RWPE2 (cell line): ENCODE data around the gene KANSL2.
"Not testable (repeated sequence)": the region's sequence is repeated elsewhere in the genome, so short reads cannot be mapped to it uniquely, and the experiment has no call there.

Experiments
- ATAC-seq: fragments of 200-7000 bp; cut with Tn5 transposase; 3 replicates; pipeline ENCODE4 v1.9.1; 2021; ENCODE audit warnings: low read depth
- DNase-seq: peaks from one replicate; pipeline ENCODE4 v3.0.0-alpha.2; 2020; ENCODE audit warnings: low spot score
- H3K27ac ChIP-seq: fragments of 450-650 bp; 2 replicates; pipeline ENCODE4 v1.5.1; 2017; ENCODE audit warnings: mild to moderate bottlenecking; ENCODE audit not compliant: poor library complexity, severe bottlenecking
- H3K27me3 ChIP-seq: fragments of 250-450 bp; sonication (Bioruptor Pico); 2 replicates; pipeline ENCODE4 v1.5.1; 2021; ENCODE audit warnings: mild to moderate bottlenecking, moderate library complexity; ENCODE audit not compliant: insufficient read depth, poor library complexity, severe bottlenecking
- H3K36me3 ChIP-seq: fragments of 250-450 bp; sonication (Bioruptor Pico); 2 replicates; pipeline ENCODE4 v1.5.1; 2020; ENCODE audit warnings: low read depth, mild to moderate bottlenecking, moderate library complexity
- H3K4me1 ChIP-seq: fragments of 250-450 bp; sonication (Bioruptor Pico); 2 replicates; pipeline ENCODE4 v1.5.1; 2021; ENCODE audit warnings: mild to moderate bottlenecking, moderate library complexity; ENCODE audit not compliant: insufficient read depth, poor library complexity, severe bottlenecking
- H3K4me3 ChIP-seq: fragments of 250-450 bp; sonication (Bioruptor Pico); 2 replicates; pipeline ENCODE4 v1.5.1; 2021; ENCODE audit warnings: mild to moderate bottlenecking, moderate library complexity; ENCODE audit not compliant: severe bottlenecking
- H3K9me3 ChIP-seq: fragments of 250-450 bp; sonication (Bioruptor Pico); 2 replicates; pipeline ENCODE4 v1.5.1; 2021; ENCODE audit warnings: mild to moderate bottlenecking, moderate library complexity; ENCODE audit not compliant: severe bottlenecking
- CTCF ChIP-seq: fragments of 450-650 bp; IDR thresholded peaks from one replicate; pipeline ENCODE4 v1.5.1; 2017; ENCODE audit warnings: mild to moderate bottlenecking, moderate library complexity; ENCODE audit not compliant: poor library complexity, severe bottlenecking

The KANSL2 gene

GRCh38 chr12:48630346-48630745, 51.7 kb downstream of the KANSL2 start:
- ATAC-seq (no peak), DNase-seq (no peak)
- no peak overlapping the region for H3K4me3 ChIP-seq
- H3K9me3 ChIP-seq, result no peaks in the 10 kb centered on the region
- H3K4me1 ChIP-seq, result no peaks in the 10 kb centered on the region
- no peak overlapping the region for H3K27ac ChIP-seq
- no peaks in the 10 kb centered on the region for H3K36me3 ChIP-seq
- TF ChIP-seq CTCF, result no peak
- H3K27me3 ChIP-seq, result peaks cover 7% of the 10 kb centered on the region

GRCh38 chr12:48629541-48629940, 52.5 kb downstream of the KANSL2 start:
- Histone ChIP-seq H3K27me3 (peaks cover 7% of the 10 kb centered on the region), H3K4me1 (no peaks in the 10 kb centered on the region), H3K36me3 (no peaks in the 10 kb centered on the region), H3K4me3 (no peak overlapping the region), H3K9me3 (no peaks in the 10 kb centered on the region), H3K27ac (no peak overlapping the region)
- DNase-seq, result no peak
- ATAC-seq, result no peak
- TF ChIP-seq CTCF, result no peak

GRCh38 chr12:48627556-48627955, 54.5 kb downstream of the KANSL2 start:
- no peak overlapping the region for H3K27ac ChIP-seq
- no peak for TF ChIP-seq CTCF
- no peak for ATAC-seq

GRCh38 chr12:48622997-48623396, 59.0 kb downstream of the KANSL2 start:
- ATAC-seq, H3K4me1 ChIP-seq, H3K36me3 ChIP-seq, H3K9me3 ChIP-seq, DNase-seq, H3K27ac ChIP-seq, H3K4me3 ChIP-seq: not testable (repeated sequence)
- H3K27me3 ChIP-seq, result peaks cover 12% of the 10 kb centered on the region

More at GRCh38 chr12:48627556-48627955, 54.5 kb downstream of the KANSL2 start:
- Histone ChIP-seq H3K36me3 (no peaks in the 10 kb centered on the region), H3K9me3 (no peaks in the 10 kb centered on the region), H3K4me1 (no peaks in the 10 kb centered on the region), H3K27me3 (peaks cover 7% of the 10 kb centered on the region), H3K4me3 (no peak overlapping the region)
- DNase-seq, result no peak

GRCh38 chr12:48618541-48618940, 63.5 kb downstream of the KANSL2 start:
- H3K27ac ChIP-seq, result no peak overlapping the region
- H3K4me3 ChIP-seq, result no peak overlapping the region
- no peaks in the 10 kb centered on the region for H3K4me1 ChIP-seq
- H3K27me3 ChIP-seq, result peaks cover 6% of the 10 kb centered on the region
- peaks cover 2% of the 10 kb centered on the region for H3K9me3 ChIP-seq
- DNase-seq, result no peak
- no peaks in the 10 kb centered on the region for H3K36me3 ChIP-seq
- peak; percentile 98 for TF ChIP-seq CTCF
- ATAC-seq, result peak; percentile 83

GRCh38 chr12:48615681-48616080, 66.4 kb downstream of the KANSL2 start:
- no peak for ATAC-seq
- Histone ChIP-seq H3K27ac (no peak overlapping the region), H3K4me3 (no peak overlapping the region), H3K4me1 (no peaks in the 10 kb centered on the region), H3K9me3 (peaks cover 7% of the 10 kb centered on the region), H3K36me3 (no peaks in the 10 kb centered on the region), H3K27me3 (peaks cover 6% of the 10 kb centered on the region)
- DNase-seq, result no peak
- no peak for TF ChIP-seq CTCF
